Activated CD8-positive, alpha-beta memory T cell treated with anti-CD3 and anti-CD28 coated beads, Interleukin-2, amount 50 U/mL, for 4 hours (primary cell): ENCODE data around the gene CFAP100.

ENCODE experiments used
- DNase-seq: peaks from one replicate; pipeline ENCODE4 v3.0.0-alpha.2; 2020

The CFAP100 gene

GRCh38 chr3:126357295-126358037 is 37.2 kb upstream of the CFAP100 start, which contains the start of gene KLF15:
KLF15 (minus strand) TSS chr3:126357408; CDS start chr3:126352922, 4,486 bp downstream.
- DNase-seq: peak; percentile 74

- DNase-seq: no peak
Observed at GRCh38 chr3:126358038-126358815, 36.5 kb upstream of the CFAP100 start.

DNA sequence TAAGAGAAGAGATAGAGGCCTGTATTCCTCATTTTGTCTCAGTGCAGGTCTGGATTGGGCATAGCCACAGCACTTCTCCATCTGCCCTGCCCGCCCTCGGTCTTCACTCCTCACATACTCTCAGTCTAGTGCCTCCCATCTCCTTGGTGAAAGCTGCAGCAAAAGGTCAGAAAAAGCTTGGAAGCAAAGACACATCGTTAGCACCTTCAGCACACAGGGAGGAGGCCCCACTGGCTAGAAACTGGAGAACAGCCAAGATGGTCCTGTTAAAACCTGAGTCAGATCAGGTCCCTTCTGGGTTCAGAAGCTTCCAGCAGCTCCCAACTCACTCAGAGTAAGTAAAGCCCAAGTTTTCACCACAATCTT is 35.9 kb upstream of the CFAP100 start:
- no peak for DNase-seq

- no peak for DNase-seq
Observed at GRCh38 chr3:126360046-126360713, 34.5 kb upstream of the CFAP100 start.

- DNase-seq: no peak
Observed at GRCh38 chr3:126360714-126361060, 34.0 kb upstream of the CFAP100 start.

DNA sequence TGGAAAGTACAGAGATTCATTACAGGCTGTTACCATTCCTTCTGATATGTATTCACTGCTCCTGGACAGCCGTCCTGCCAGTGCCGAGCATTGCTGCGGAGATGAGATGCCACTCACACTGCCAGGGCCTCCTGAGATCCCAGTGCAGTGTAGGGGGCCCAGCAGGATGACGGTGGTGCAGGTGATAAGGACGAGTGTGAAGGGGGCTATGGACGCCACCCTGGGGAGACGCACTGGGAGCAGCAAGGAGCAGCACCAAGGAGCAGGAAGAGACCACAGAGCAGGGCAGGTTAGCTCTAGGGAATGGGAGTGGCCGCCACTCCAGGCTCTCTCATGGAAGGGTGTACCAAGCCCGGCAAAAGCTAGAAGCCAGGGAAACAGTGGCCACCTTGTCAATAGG is 33.5 kb upstream of the CFAP100 start:
- no peak for DNase-seq

DNA sequence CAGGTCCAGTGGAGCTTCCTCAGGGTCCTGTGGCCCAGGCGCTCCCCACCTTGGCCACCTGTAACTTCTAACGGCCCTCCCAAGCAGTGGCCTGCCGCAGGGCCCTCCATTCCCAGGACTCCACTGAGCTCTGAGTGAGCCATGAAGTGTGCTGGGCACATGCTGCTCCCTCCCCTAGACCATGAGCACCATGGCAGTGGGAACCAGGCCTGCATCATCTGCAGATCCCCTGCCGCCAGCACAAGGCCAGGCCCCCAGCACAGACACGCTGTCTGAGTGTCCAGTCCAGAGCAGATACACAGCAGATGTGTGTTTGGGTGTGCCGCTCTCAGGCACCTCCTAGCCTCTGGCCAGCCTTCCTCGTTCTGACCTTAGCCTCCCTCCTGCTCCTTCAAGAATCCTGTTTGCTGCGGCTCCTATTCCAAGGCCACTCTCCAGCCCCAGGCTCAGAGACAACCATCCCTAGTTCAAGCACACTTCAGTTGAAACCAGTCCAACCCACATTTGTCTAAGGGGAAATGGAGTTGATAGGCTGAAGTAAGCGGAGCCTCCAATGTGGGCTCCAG is 30.5 kb upstream of the CFAP100 start:
- no peak for DNase-seq

GRCh38 chr3:126364731-126365301 is 29.9 kb upstream of the CFAP100 start:
- DNase-seq: no peak

DNA sequence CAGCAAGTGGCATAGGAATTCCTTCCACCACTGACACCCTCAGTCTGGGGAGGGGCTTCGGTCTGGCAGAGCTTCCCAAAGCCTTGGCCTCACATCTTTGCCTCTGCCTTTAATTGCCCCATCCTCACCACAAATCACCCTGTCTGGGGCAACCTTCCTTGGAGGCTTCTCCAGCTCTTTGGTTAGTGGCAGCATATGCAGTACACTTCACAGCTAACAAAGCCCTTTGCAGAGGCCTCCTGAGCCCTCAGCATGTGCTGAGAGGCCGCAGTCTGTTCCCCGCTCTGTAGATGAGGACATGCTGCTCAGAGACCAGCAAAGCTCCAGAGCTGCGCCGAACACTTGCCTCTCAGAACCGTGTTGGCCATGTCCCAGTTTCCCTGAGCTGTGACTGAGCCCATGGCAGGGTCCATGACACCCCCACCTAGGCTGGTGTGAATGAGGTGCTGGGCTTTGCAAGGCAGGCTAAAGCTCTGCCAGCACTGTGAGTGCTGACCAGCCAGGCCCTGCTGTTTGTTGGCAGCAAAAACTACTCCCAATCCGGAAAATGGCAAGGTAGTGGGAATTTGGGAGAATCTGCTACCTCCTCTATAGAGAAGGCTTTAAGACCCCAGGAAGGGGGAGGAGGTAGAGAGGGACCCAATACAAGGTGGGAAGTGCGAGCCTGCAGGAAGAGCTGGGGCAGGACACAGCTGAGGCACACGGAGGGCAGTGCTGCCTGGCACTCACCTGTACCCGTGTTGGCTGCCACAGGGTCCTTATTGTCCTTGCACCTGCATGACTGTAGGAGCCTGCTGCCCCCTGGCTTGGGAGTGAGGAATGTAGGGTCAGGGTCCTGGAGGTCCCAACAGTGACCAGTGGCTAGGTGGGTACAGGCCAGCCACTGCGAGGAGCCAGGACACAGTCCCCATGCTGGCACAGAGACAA is 29.1 kb upstream of the CFAP100 start:
- no peak for DNase-seq

GRCh38 chr3:126367316-126367805 is 27.3 kb upstream of the CFAP100 start:
- DNase-seq: no peak

- DNase-seq: no peak
Observed at GRCh38 chr3:126369490-126369889, 25.2 kb upstream of the CFAP100 start.

- DNase-seq: no peak
Observed at GRCh38 chr3:126370055-126370454, 24.7 kb upstream of the CFAP100 start.

DNA sequence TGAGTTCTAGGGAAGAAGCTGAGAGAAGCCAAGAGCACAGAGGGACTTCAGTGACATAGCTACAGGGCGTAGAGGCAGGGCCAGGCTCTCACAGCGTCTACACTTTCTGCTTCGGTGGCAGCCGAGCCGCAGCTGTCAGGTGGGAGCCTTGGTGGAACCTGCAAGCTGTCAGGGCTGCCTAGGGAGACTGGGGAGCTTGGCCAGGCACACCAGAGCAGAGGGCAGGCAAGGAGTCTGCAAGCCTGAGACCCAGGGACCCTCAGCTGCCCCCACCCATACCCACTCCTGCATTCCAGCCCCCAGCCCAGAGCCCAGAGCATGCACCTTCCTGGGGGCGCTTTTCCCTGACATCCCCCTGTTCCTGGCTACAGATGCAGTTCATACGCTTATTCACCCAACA is 24.1 kb upstream of the CFAP100 start:
- no peak for DNase-seq

DNA sequence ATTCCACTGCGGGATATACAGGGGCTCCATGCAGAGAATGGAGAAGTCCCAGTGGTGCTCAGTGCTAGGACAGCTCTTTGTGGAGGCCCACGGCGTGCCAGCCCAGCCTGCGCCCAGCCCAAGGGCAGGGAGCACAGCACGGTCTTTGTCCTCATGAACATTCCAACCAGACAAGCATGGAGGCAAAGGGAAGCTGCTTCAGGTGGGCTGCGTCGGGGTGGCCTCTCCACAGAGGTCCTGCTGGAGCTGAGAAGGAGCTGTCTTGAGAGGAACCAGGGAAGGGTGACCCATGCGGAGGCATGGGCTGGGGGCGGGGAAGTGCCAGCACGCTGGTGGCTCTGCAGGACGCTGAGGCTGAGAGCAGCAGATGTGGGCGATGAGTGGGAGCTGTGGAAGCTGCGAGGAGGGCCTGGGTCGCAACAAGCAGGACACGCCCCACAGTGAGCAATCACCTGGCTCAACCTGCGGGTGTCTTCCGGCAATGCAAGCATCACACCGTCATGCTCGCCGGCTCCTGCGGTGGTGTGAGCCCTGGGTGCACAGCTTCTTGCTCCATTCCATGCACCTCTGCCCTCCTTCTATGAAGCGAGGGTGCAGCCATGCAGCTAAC is 23.5 kb upstream of the CFAP100 start:
- no peak for DNase-seq

GRCh38 chr3:126372413-126373145 is 22.1 kb upstream of the CFAP100 start:
- DNase-seq: peak; percentile 2

DNA sequence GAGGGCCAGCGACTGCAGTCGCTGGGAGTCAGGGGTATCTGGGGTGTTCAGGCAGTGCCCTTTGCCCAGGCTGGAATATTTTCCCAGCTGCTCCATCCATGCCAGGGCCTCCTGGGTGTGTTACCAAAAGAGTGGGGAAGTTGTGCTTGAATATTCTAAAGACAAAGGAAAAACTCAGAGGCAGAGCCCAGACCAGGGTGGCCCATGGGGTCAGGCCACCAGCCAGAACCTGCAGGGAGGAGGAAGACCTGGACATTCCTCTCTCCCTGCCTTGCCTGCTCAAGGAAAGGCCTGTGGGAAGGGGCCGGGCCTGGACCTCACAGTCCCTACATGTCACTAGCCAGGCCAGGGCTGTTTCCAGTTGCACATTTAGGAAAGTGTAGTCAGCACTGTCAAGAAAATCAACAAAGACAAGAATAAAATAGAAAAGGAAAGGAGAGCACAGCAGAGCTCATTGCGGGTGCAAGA is 21.5 kb upstream of the CFAP100 start:
- DNase-seq: no peak

GRCh38 chr3:126373682-126374601 is 20.8 kb upstream of the CFAP100 start:
- peak; percentile 6 for DNase-seq

GRCh38 chr3:126375835-126376331 is 18.8 kb upstream of the CFAP100 start:
- no peak for DNase-seq

DNA sequence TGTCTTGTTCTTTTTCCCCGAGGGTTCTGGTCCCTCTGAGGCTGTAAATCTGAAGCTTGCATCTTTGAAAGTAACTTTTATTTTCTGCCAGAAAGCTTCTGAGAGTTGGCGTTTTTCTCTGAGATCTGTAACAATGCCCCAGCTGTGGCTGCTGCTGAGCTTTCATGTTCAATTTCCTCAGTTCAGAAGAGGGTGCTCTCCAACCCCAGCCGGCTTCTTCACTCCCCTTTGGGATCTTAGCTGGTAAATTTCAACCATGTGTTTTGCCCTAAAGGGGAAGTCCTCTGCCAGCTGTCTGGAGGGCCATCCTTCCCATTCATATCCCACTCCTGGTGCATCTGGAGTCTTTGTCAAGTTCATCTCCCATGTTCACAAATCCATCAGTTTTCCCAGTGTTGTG is 18.3 kb upstream of the CFAP100 start:
- no peak for DNase-seq
